IPS-11a (cell line): Measurements from ENCODE around the gene MBD4.
"Not testable (repeated sequence)": the region's sequence is repeated elsewhere in the genome, so short reads cannot be mapped to it uniquely, and the experiment has no call there.

Experiments used
- H3K4me3 ChIP-seq: one replicate; pipeline ENCODE4 v1.5.1; 2013; ENCODE audit warnings: low read depth, low read length, control low read depth

The MBD4 gene

GRCh38 chr3:129384594-129385323 lies 55.0 kb downstream of the MBD4 start:
- H3K4me3 ChIP-seq: no peak overlapping the region

GRCh38 chr3:129384103-129384502 lies 55.6 kb downstream of the MBD4 start:
- H3K4me3 ChIP-seq: not testable (repeated sequence)

- no peak overlapping the region for H3K4me3 ChIP-seq
These were observed 56.4 kb downstream of the MBD4 start for GRCh38 chr3:129383292-129383860.

- no peak overlapping the region for H3K4me3 ChIP-seq
These were observed 57.4 kb downstream of the MBD4 start for GRCh38 chr3:129382366-129382765.
